Ishikawa (cell line): ENCODE results near the gene AGO1.

Experiments used
- CEBPB ChIP-seq: IDR thresholded peaks from 2 replicates; pipeline ENCODE4 v1.6.1; 2012
- CREB1 ChIP-seq: IDR thresholded peaks from 2 replicates; pipeline ENCODE4 v1.6.1; 2012; ENCODE audit warnings: low read depth
- EGR1 ChIP-seq: IDR thresholded peaks from 2 replicates; pipeline ENCODE4 v1.6.1; 2012
- EP300 ChIP-seq: IDR thresholded peaks from 2 replicates; pipeline ENCODE4 v1.6.1; 2012; ENCODE audit warnings: borderline replicate concordance
- FOXM1 ChIP-seq: IDR thresholded peaks from 2 replicates; pipeline ENCODE4 v1.6.1; 2012; ENCODE audit warnings: low read depth, borderline replicate concordance
- NFIC ChIP-seq: IDR thresholded peaks from 2 replicates; pipeline ENCODE4 v1.6.1; 2012
- RAD21 ChIP-seq: IDR thresholded peaks from 2 replicates; pipeline ENCODE4 v1.6.1; 2012; ENCODE audit warnings: low read depth
- TAF1 ChIP-seq: IDR thresholded peaks from 2 replicates; pipeline ENCODE4 v1.6.1; 2012; ENCODE audit warnings: low read depth, mild to moderate bottlenecking
- TCF12 ChIP-seq: IDR thresholded peaks from 2 replicates; pipeline ENCODE4 v1.6.1; 2012; ENCODE audit warnings: low read depth
- TEAD4 ChIP-seq: IDR thresholded peaks from 2 replicates; pipeline ENCODE4 v1.6.1; 2012
- USF1 ChIP-seq: IDR thresholded peaks from 2 replicates; pipeline ENCODE4 v1.6.1; 2012
- YY1 ChIP-seq: IDR thresholded peaks from 2 replicates; pipeline ENCODE4 v1.6.1; 2012; ENCODE audit warnings: low read depth
- ZBTB7A ChIP-seq: IDR thresholded peaks from 2 replicates; pipeline ENCODE4 v1.6.1; 2012; ENCODE audit warnings: low read depth
- TF ChIP-seq, protein P1 (sequence below): IDR thresholded peaks from 2 replicates; pipeline ENCODE4 v1.6.1; 2012
- TF ChIP-seq, protein P2 (sequence below): IDR thresholded peaks from 2 replicates; pipeline ENCODE4 v1.6.1; 2012; ENCODE audit warnings: low read depth, mild to moderate bottlenecking

Gene AGO1

DNA sequence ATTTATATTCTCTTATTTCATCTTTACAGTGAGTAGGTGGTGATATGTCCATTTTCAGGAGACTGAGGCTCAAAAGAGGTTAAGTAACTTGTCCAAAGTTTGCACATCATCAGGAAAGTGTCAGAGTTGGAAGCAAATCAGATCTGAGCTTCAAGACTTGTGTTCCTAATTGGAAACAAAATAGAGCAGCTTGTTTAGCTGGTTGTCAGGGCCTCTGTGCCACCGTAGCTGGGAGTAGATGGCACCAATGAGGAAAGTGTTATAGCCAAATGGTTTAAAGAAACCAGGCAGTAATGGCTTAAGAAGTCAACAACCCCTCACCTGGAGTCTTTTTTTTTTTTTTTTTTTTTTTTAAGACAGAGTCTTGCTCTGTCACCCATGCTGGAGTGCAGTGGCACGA lies 19.7 kb downstream of the AGO1 start:
- TF ChIP-seq NFIC (no peak), FOXM1 (no peak), TEAD4 (no peak), TCF12 (no peak), ZBTB7A (no peak), EP300 (no peak), USF1 (no peak), YY1 (no peak), TAF1 (no peak), CREB1 (no peak), RAD21 (no peak), CEBPB (no peak), EGR1 (no peak)
- TF ChIP-seq, protein P1, sequence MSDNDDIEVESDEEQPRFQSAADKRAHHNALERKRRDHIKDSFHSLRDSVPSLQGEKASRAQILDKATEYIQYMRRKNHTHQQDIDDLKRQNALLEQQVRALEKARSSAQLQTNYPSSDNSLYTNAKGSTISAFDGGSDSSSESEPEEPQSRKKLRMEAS, result no peak
- TF ChIP-seq, protein P2, sequence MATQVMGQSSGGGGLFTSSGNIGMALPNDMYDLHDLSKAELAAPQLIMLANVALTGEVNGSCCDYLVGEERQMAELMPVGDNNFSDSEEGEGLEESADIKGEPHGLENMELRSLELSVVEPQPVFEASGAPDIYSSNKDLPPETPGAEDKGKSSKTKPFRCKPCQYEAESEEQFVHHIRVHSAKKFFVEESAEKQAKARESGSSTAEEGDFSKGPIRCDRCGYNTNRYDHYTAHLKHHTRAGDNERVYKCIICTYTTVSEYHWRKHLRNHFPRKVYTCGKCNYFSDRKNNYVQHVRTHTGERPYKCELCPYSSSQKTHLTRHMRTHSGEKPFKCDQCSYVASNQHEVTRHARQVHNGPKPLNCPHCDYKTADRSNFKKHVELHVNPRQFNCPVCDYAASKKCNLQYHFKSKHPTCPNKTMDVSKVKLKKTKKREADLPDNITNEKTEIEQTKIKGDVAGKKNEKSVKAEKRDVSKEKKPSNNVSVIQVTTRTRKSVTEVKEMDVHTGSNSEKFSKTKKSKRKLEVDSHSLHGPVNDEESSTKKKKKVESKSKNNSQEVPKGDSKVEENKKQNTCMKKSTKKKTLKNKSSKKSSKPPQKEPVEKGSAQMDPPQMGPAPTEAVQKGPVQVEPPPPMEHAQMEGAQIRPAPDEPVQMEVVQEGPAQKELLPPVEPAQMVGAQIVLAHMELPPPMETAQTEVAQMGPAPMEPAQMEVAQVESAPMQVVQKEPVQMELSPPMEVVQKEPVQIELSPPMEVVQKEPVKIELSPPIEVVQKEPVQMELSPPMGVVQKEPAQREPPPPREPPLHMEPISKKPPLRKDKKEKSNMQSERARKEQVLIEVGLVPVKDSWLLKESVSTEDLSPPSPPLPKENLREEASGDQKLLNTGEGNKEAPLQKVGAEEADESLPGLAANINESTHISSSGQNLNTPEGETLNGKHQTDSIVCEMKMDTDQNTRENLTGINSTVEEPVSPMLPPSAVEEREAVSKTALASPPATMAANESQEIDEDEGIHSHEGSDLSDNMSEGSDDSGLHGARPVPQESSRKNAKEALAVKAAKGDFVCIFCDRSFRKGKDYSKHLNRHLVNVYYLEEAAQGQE, result no peak

DNA sequence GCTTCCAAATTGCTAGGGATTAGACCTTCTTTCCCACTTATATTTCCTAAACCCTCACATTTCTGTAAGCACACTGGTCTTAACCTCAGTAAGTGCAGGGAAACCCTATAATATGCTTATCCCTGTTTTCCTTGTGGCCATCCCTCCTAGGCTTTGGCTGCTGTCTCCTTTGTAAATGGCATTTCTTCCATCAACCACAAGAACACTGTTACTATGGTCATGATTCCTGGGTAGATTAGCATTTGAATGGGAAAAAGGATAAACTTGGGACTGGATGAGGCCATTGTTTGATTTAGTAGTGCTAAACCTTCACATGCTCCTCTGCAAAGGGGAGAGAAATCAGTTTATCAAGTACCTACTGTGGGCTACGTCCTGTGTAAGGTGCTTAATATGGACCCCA lies 31.7 kb downstream of the AGO1 start:
- TF ChIP-seq TEAD4, result no peak
- TF ChIP-seq, protein P2, result no peak
- TF ChIP-seq TAF1, result no peak
- no peak for TF ChIP-seq NFIC
- TF ChIP-seq USF1, result no peak
- TF ChIP-seq EGR1, result no peak
- TF ChIP-seq EP300, result no peak
- no peak for TF ChIP-seq RAD21

DNA sequence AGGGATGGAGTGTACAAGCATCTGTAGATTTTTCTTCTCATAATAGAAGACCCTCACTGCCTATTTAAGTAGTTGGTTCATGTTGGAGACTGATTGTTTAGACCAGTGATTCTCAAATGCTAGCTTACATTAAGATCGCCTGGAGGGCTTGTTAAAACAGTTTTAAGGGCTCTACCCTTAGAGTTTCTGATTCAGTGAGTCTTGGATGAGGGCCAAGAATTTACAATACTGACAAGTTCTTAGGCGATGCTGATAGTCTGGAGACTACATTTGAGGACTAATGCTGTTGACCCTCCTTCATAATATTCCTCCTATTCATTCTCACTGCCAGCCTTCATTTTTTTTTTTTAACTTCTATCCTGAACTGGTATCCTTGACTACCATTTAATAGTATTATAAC lies 32.7 kb downstream of the AGO1 start:
- TF ChIP-seq EP300 (no peak), USF1 (no peak), NFIC (peak; percentile 28; the same call in 1 of the 2 replicates), RAD21 (no peak), CREB1 (no peak), TAF1 (no peak), ZBTB7A (no peak), EGR1 (no peak)
- TF ChIP-seq, protein P1, result no peak

- TF ChIP-seq USF1, result no peak
- no peak for TF ChIP-seq TAF1
- no peak for TF ChIP-seq FOXM1
- no peak for TF ChIP-seq NFIC
- no peak for TF ChIP-seq RAD21
- no peak for TF ChIP-seq TEAD4
- TF ChIP-seq, protein P1, result no peak
- TF ChIP-seq, protein P2, result no peak
- TF ChIP-seq EGR1, result no peak
- no peak for TF ChIP-seq ZBTB7A
- TF ChIP-seq CEBPB, result no peak
- TF ChIP-seq YY1, result no peak
- TF ChIP-seq TCF12, result no peak
Measured at GRCh38 chr1:35923791-35924221, 40.8 kb downstream of the AGO1 start.
